ENCODE measurements around the gene UMODL1.
A peak's percentile ranks its signal among the peaks of the same experiment; 100 is the strongest.
"Not testable (repeated sequence)": the region's sequence is repeated elsewhere in the genome, so short reads cannot be mapped to it uniquely, and the experiment has no call there.

Gene UMODL1

DNA sequence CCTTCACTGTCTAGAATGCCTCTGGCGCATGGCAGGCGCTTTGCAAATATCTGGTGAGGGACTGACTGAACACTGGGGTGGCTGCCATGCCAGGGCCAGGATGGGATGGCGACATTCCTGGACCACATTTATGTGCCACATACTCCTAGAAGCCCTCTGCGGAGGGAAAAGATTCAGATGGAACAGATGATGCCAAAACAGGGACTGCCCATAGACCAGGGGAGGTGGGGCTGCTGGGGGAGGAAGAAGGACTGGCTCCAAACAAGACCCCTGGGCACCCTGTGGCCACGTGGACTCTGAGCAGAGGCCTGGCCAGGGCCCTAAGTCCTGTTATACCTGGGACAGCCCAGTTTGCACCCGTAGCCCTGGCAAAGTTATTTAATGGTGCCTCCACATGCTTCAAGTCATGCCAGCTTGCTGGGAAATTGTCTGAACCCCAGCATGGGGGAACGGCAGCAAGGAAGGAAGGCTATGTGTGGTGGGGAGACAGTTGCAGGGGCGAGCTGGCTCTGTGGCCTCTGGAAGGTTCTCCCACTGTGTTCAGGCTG, 44.1 kb downstream of the UMODL1 start:
- no peak overlapping the region for H3K4me3 ChIP-seq (ENCODE audit: low read depth, low read length)
- TF ChIP-seq, protein P1, sequence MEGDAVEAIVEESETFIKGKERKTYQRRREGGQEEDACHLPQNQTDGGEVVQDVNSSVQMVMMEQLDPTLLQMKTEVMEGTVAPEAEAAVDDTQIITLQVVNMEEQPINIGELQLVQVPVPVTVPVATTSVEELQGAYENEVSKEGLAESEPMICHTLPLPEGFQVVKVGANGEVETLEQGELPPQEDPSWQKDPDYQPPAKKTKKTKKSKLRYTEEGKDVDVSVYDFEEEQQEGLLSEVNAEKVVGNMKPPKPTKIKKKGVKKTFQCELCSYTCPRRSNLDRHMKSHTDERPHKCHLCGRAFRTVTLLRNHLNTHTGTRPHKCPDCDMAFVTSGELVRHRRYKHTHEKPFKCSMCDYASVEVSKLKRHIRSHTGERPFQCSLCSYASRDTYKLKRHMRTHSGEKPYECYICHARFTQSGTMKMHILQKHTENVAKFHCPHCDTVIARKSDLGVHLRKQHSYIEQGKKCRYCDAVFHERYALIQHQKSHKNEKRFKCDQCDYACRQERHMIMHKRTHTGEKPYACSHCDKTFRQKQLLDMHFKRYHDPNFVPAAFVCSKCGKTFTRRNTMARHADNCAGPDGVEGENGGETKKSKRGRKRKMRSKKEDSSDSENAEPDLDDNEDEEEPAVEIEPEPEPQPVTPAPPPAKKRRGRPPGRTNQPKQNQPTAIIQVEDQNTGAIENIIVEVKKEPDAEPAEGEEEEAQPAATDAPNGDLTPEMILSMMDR (IDR thresholded peaks at IDR 0.05; ENCODE audit: low read depth, low read length): no peak
- TF ChIP-seq POLR2A (IDR thresholded peaks at IDR 0.05; ENCODE audit: extremely low read depth, insufficient read length): no peak
- TF ChIP-seq MYC (IDR thresholded peaks at IDR 0.05; ENCODE audit: low read depth, low read length): no peak
- DNase-seq (ENCODE audit: low read depth): no peak

DNA sequence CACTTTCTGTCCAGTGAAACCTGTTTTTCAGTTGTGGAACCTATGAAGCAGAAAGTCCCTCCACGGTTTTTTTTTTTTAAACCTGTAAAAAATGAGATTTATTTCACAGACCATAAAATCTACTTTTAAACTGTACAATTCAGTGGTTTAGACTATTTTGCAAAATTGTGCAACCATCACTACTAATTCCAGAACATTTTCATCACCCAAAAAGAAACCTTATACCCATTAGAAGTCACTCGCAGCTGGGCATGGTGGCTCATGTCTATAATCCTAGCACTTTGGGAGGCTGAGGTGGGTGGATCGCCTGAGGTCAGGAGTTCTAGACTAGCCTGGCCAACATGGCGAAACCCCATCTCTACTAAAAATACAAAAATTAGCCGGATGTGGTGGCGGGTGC, 45.4 kb downstream of the UMODL1 start:
- not testable (repeated sequence) for H3K4me3 ChIP-seq (ENCODE audit: low read depth, low read length); DNase-seq (ENCODE audit: low read depth)

DNA sequence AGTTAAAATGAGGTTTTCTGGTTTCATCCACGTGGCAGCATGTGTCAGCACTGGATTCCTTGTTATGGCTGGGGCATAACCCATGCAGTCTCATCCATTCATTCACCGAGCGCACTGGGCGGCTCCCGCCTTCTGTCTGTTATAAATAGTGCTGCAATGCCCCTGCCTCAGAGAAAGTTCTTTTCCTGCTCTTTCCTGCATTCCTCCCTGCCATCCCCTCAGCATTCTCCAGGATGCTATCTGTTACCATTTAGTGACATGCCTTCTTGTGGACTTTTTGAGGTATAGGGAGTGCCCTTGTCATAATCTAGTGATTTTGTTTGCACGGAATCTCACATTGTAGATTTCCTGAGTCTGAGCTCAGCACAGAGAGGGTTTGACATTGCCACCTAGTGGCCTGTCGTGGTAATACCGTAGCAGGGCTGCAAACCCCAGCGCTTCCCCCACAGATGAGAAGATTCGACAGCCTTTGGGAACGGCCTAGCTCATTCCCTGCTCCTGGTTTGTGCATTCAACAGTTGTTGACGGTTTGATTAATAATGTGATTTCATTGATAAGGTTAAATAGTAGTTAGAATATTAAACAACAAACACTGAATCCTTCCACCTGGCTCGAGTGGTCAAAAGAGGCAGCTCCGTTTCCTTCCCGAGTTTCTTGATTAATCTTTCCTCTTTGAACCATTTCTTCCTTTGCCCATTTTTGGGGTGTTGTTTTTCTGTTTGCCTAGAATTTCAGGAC, 46.3 kb downstream of the UMODL1 start:
- peak; percentile 78 for DNase-seq (ENCODE audit: low read depth)
- TF ChIP-seq, protein P2, sequence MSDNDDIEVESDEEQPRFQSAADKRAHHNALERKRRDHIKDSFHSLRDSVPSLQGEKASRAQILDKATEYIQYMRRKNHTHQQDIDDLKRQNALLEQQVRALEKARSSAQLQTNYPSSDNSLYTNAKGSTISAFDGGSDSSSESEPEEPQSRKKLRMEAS (IDR thresholded peaks at IDR 0.05; ENCODE audit: low read depth, low read length): no peak
- TF ChIP-seq, protein P1 (IDR thresholded peaks at IDR 0.05; ENCODE audit: low read depth, low read length): peak; percentile 79
- TF ChIP-seq MYC (IDR thresholded peaks at IDR 0.05; ENCODE audit: low read depth, low read length): no peak
- no peak overlapping the region for H3K4me3 ChIP-seq (ENCODE audit: low read depth, low read length)

DNA sequence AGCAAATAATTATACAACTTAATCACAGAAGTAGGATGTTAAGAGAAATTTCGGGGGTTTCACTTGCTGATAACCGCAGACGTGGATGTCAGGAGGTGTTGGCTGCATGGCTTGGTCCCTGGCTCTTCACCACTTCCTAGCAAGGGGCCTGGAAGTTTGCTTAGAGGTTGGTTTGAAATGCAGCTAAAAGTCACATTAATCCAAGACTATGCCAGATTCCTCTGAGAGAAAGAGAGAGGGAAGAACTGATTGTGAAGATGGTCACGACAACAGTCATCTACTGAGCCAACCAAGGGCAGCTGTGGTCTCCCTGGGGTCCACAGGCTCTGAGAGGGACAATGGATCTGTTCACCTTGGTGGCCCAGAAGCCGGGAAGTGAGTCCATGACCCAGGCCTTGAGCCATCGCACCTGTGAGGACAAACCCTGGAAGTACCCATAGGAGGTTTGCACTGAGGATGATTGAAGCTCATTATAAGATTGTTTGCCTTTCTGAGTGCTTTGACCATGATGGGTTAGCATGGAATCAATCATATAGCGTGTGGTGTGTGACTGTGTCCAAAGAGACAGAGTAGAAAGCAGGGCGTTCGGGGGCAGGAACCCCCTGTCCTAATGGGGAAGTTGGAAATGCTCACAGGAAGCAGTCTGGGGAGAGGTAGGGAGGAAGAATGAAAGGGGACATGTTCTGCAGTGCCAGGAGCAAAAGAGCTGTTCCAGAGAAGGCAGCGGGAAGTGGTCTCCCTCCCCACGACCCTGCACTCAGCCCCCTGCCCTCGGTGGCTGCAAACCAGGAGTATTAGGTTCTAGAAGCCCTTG, 47.1 kb downstream of the UMODL1 start:
- peak; percentile 50 for DNase-seq (ENCODE audit: low read depth)

DNA sequence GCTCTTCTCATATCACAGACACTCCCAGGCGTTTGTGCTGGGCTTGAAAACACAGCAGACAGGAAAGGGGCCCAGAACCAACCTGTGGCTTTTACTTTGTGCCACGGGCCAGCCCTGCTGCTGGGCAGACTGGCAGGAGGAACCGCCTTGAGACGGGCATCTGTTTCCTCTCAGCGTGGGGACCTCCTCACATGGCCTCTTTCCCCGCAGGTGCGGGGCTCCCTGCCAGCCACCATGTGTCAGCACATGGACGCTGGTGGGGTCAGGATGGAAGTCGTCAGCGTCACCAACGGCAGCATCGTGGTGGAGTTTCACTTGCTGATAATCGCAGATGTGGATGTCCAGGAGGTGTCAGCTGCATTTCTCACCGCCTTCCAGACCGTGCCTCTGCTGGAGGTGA, 47.8 kb downstream of the UMODL1 start:
- peak; percentile 35 for DNase-seq (ENCODE audit: low read depth)
- TF ChIP-seq, protein P2 (IDR thresholded peaks at IDR 0.05; ENCODE audit: low read depth, low read length): no peak; the same call in 1 of the 2 replicates
- TF ChIP-seq POLR2A (IDR thresholded peaks at IDR 0.05; ENCODE audit: extremely low read depth, insufficient read length): no peak
- TF ChIP-seq, protein P1 (IDR thresholded peaks at IDR 0.05; ENCODE audit: low read depth, low read length): no peak
- no peak for TF ChIP-seq MYC (IDR thresholded peaks at IDR 0.05; ENCODE audit: low read depth, low read length)
- no peak overlapping the region for H3K4me3 ChIP-seq (ENCODE audit: low read depth, low read length)

More for the DNA sequence above, 47.1 kb downstream of the UMODL1 start:
- H3K4me3 ChIP-seq (ENCODE audit: low read depth, low read length): no peak overlapping the region
- TF ChIP-seq, protein P1 (IDR thresholded peaks at IDR 0.05; ENCODE audit: low read depth, low read length): no peak
- TF ChIP-seq, protein P2 (IDR thresholded peaks at IDR 0.05; ENCODE audit: low read depth, low read length): no peak
- TF ChIP-seq POLR2A (IDR thresholded peaks at IDR 0.05; ENCODE audit: extremely low read depth, insufficient read length) (no peak), MYC (IDR thresholded peaks at IDR 0.05; ENCODE audit: low read depth, low read length) (no peak)

DNA sequence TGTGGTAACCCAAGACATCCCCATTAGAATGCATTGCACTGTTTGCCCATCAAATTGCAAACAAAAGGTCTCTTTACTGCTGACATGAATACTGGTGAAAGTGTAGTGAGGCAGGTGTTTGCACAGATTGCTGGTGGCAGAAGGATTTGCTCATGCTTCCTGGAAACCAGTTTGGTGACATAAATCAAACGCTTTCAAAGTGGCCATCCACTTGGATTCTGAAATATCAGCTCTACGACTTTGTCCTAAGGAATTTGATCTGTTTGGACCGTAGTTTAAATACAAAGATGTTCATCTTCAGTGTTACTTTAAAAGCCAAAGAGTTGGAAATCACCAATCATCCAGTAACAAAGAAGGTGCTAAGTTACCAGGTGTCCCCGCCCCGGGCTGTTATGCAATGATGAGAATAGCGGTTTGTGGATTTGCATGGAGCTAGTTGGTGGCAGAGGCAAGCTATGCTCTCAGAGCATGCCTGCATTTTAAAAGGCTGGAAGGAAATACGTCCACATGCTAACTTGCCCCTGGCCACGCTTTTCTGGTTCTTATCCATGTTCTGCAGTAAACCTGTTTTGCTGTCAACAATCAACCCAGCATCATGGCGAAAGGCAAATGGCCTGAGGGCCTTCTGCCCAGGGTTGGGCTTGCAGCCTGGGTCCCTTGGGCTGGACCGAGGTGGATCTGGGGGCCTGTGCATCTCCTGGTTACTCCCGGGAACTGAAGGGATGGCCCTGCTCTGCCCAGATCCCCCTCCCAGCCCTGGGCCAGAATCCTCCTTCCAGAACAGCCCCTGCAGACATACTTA, 49.2 kb downstream of the UMODL1 start:
- H3K4me3 ChIP-seq (ENCODE audit: low read depth, low read length): no peak overlapping the region
- TF ChIP-seq POLR2A (IDR thresholded peaks at IDR 0.05; ENCODE audit: extremely low read depth, insufficient read length): no peak
- TF ChIP-seq, protein P2 (IDR thresholded peaks at IDR 0.05; ENCODE audit: low read depth, low read length): no peak
- TF ChIP-seq MYC (IDR thresholded peaks at IDR 0.05; ENCODE audit: low read depth, low read length): no peak
- TF ChIP-seq, protein P1 (IDR thresholded peaks at IDR 0.05; ENCODE audit: low read depth, low read length): no peak
- peak; percentile 47 for DNase-seq (ENCODE audit: low read depth)

All from NB4 (cell line).